Measurements from ENCODE around the gene SIT1. TPM values are rescaled to one million over a fixed set of nuclear protein-coding genes. Genes with fewer than 3 reads are reported as not detected.

The SIT1 gene
- total RNA-seq, 1 donor from 2014 or later = not detected

GRCh38 chr9:35675204-35675603 lies 24.5 kb upstream of the SIT1 start:
- no peak for FAIRE-seq

DNA sequence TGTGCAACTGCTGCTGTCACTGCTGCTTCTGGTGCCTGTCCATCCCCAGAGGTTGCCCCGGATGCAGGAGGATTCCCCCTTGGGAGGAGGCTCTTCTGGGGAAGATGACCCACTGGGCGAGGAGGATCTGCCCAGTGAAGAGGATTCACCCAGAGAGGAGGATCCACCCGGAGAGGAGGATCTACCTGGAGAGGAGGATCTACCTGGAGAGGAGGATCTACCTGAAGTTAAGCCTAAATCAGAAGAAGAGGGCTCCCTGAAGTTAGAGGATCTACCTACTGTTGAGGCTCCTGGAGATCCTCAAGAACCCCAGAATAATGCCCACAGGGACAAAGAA lies 23.3 kb upstream of the SIT1 start:
- FAIRE-seq (no peak), DNase-seq (ENCODE audit: low read depth) (no peak)
- no peak for TF ChIP-seq CTCF (IDR thresholded peaks at IDR 0.05; ENCODE audit: insufficient read depth, low read length, severe bottlenecking)
- Histone ChIP-seq H3K36me3 (ENCODE audit: control insufficient read depth, insufficient read depth, low read length) (peaks cover 1% of the 10 kb centered on the region), H3K27me3 (ENCODE audit: control insufficient read depth, insufficient read depth, low read length) (no peaks in the 10 kb centered on the region), H3K4me3 (ENCODE audit: low read depth, low read length) (peak overlapping the region; percentile 23)

More at GRCh38 chr9:35675204-35675603, 24.5 kb upstream of the SIT1 start:
- DNase-seq (ENCODE audit: low read depth) = no peak
- Histone ChIP-seq H3K27me3 (ENCODE audit: control insufficient read depth, insufficient read depth, low read length) (no peaks in the 10 kb centered on the region), H3K36me3 (ENCODE audit: control insufficient read depth, insufficient read depth, low read length) (peaks cover 1% of the 10 kb centered on the region), H3K4me3 (ENCODE audit: low read depth, low read length) (peak overlapping the region; percentile 42)
- no peak for TF ChIP-seq CTCF (IDR thresholded peaks at IDR 0.05; ENCODE audit: insufficient read depth, low read length, severe bottlenecking)

GRCh38 chr9:35673132-35674024 lies 22.6 kb upstream of the SIT1 start, which contains the start of gene CA9:
TSS of gene CA9 (plus strand) at chr9:35673928. CDS start at chr9:35673960, 32 bp downstream.
- no peak for TF ChIP-seq CTCF (IDR thresholded peaks at IDR 0.05; ENCODE audit: insufficient read depth, low read length, severe bottlenecking)
- FAIRE-seq (no peak), DNase-seq (ENCODE audit: low read depth) (peak; percentile 74)
- H3K4me3 ChIP-seq (ENCODE audit: low read depth, low read length) = peak within 1 kb of the TSS; percentile 23
- H3K27me3 ChIP-seq (ENCODE audit: control insufficient read depth, insufficient read depth, low read length) = no peaks in the 10 kb centered on the region
- H3K36me3 ChIP-seq (ENCODE audit: control insufficient read depth, insufficient read depth, low read length) = peaks cover 1% of the 10 kb centered on the region

GRCh38 chr9:35669331-35670145 lies 18.8 kb upstream of the SIT1 start:
- TF ChIP-seq CTCF (IDR thresholded peaks at IDR 0.05; ENCODE audit: insufficient read depth, low read length, severe bottlenecking) = no peak
- peak; percentile 80 for DNase-seq (ENCODE audit: low read depth)
- FAIRE-seq = peak; percentile 55

DNA sequence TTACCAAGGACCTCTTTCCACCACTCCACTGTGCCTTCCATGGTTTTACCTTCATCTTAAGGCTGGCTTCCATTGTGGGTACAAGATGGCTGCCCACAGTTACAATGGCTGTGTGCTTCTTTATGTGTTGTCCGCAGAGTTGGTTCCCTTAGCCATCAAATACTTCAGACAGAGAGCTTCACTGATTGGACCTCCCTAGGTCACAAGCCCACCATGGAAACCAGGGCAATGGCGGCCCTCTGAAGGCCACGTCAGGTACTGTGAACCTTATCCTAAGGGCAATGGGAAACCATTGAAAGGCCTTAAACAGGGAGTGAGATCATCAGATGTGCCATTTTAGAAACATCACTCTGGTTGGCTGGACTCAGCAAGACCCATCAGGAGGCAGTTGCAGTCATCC lies 17.2 kb upstream of the SIT1 start:
- FAIRE-seq (no peak), DNase-seq (ENCODE audit: low read depth) (no peak)
- H3K27me3 ChIP-seq (ENCODE audit: control insufficient read depth, insufficient read depth, low read length) = no peaks in the 10 kb centered on the region
- H3K36me3 ChIP-seq (ENCODE audit: control insufficient read depth, insufficient read depth, low read length) = no peaks in the 10 kb centered on the region
- H3K4me3 ChIP-seq (ENCODE audit: low read depth, low read length) = no peak overlapping the region
- no peak for TF ChIP-seq CTCF (IDR thresholded peaks at IDR 0.05; ENCODE audit: insufficient read depth, low read length, severe bottlenecking)

More at GRCh38 chr9:35669331-35670145, 18.8 kb upstream of the SIT1 start:
- H3K4me3 ChIP-seq (ENCODE audit: low read depth, low read length) = no peak overlapping the region
- H3K27me3 ChIP-seq (ENCODE audit: control insufficient read depth, insufficient read depth, low read length) = no peaks in the 10 kb centered on the region
- no peaks in the 10 kb centered on the region for H3K36me3 ChIP-seq (ENCODE audit: control insufficient read depth, insufficient read depth, low read length)
